ENCODE measurements around the gene GNPTG. TPM values are rescaled to one million over a fixed set of nuclear protein-coding genes. Genes with fewer than 3 reads are reported as not detected.

GNPTG gene
- polyA plus RNA-seq, 3 donors, result 32.2 to 67.4 (median 40.4) TPM

- WGBS, 3 donors, result 48 to 54% (median 54%) methylated on average over 22 of the region's 22 CpGs
- no peak overlapping the region for H3K27ac ChIP-seq (ENCODE audit: low read depth, low read length)
Measured at GRCh38 chr16:1330931-1331711, 20.6 kb upstream of the GNPTG start.

- H3K27ac ChIP-seq (ENCODE audit: low read depth, low read length), result no peak overlapping the region
- 4 to 10% (median 5%) methylated on average over 34 of the region's 34 CpGs for WGBS, 3 donors
Measured at GRCh38 chr16:1331712-1332617, 19.8 kb upstream of the GNPTG start.

- 5 to 16% (median 5%) methylated on average over 25 to 26 of the region's 26 CpGs for WGBS, 3 donors
- H3K27ac ChIP-seq (ENCODE audit: low read depth, low read length), result no peak overlapping the region
Measured at GRCh38 chr16:1332618-1333148, 19.0 kb upstream of the GNPTG start.

- WGBS, 3 donors, result 3 to 4% (median 4%) methylated on average over 42 to 81 of the region's 83 CpGs
- no peak within 1 kb of the TSS for H3K27ac ChIP-seq (ENCODE audit: low read depth, low read length)
Measured at GRCh38 chr16:1333149-1333812, 18.4 kb upstream of the GNPTG start, which contains the start of gene BAIAP3. BAIAP3 (plus strand) TSS chr16:1333645; CDS start chr16:1338550, 4,905 bp downstream.

- H3K27ac ChIP-seq (ENCODE audit: low read depth, low read length), result no peak overlapping the region
- WGBS, 3 donors, result 1 to 3% (median 2%) methylated on average over 52 to 78 of the region's 78 CpGs
Measured at GRCh38 chr16:1333854-1334700, 17.7 kb upstream of the GNPTG start.

GRCh38 chr16:1334739-1335138 lies 17.0 kb upstream of the GNPTG start:
- H3K27ac ChIP-seq (ENCODE audit: low read depth, low read length), result no peak overlapping the region
- WGBS, 3 donors, result 26 to 40% (median 34%) methylated on average over 7 to 9 of the region's 9 CpGs

GRCh38 chr16:1335211-1335971 lies 16.3 kb upstream of the GNPTG start:
- WGBS, 3 donors, result 45 to 50% (median 49%) methylated on average over 15 to 16 of the region's 16 CpGs
- no peak overlapping the region for H3K27ac ChIP-seq (ENCODE audit: low read depth, low read length)

GRCh38 chr16:1335996-1336395 lies 15.7 kb upstream of the GNPTG start:
- no peak overlapping the region for H3K27ac ChIP-seq (ENCODE audit: low read depth, low read length)
- 8 to 17% (median 13%) methylated on average over 11 to 12 of the region's 12 CpGs for WGBS, 3 donors

- no peak overlapping the region for H3K27ac ChIP-seq (ENCODE audit: low read depth, low read length)
- 61 to 71% (median 70%) methylated on average over 14 to 15 of the region's 15 CpGs for WGBS, 3 donors
Measured at GRCh38 chr16:1336619-1337018, 15.1 kb upstream of the GNPTG start.

GRCh38 chr16:1337486-1337885 lies 14.2 kb upstream of the GNPTG start:
- 43 to 62% (median 48%) methylated on average over 9 of the region's 9 CpGs for WGBS, 3 donors
- no peak overlapping the region for H3K27ac ChIP-seq (ENCODE audit: low read depth, low read length)

- 31 to 63% (median 57%) methylated on average over 26 to 30 of the region's 30 CpGs for WGBS, 3 donors
- no peak overlapping the region for H3K27ac ChIP-seq (ENCODE audit: low read depth, low read length)
Measured at GRCh38 chr16:1338119-1338730, 13.5 kb upstream of the GNPTG start.

- H3K27ac ChIP-seq (ENCODE audit: low read depth, low read length), result no peak overlapping the region
- 67 to 73% (median 67%) methylated on average over 27 to 31 of the region's 31 CpGs for WGBS, 3 donors
Measured at GRCh38 chr16:1338855-1339675, 12.7 kb upstream of the GNPTG start.

- 85 to 90% (median 87%) methylated on average over 34 to 36 of the region's 36 CpGs for WGBS, 3 donors
- H3K27ac ChIP-seq (ENCODE audit: low read depth, low read length), result no peak overlapping the region
Measured at GRCh38 chr16:1340730-1341494, 10.8 kb upstream of the GNPTG start.

- H3K27ac ChIP-seq (ENCODE audit: low read depth, low read length), result no peak overlapping the region
- 83 to 87% (median 87%) methylated on average over 39 of the region's 39 CpGs for WGBS, 3 donors
Measured at GRCh38 chr16:1341495-1342420, 10.0 kb upstream of the GNPTG start.

Data from adipose tissue (tissue), 3 donors.